Adrenal gland (tissue), 12 donors: ENCODE data around the gene PRKD1. TPM values are rescaled to one million over a fixed set of nuclear protein-coding genes. Genes with fewer than 3 reads are reported as not detected.

Source experiments
- DNase-seq, 7 donors: peaks; one replicate each; pipeline ENCODE4 v3.0.0-alpha.2; 2019 to 2020
- H3K27ac ChIP-seq, 5 donors: fragments of 200-600 bp; sonication (generic) in 4 of 5; 1 replicate in 3 of 5; 2 replicates in 2 of 5; pipeline versions ENCODE4 v1.5.1 to v1.8.0; 2016 to 2020; ENCODE audit warnings: mild to moderate bottlenecking in 1 of 5
- H3K27me3 ChIP-seq: fragments of 200-600 bp; 2 replicates; pipeline ENCODE4 v1.8.0; 2021
- H3K36me3 ChIP-seq, 2 donors: fragments of 200-600 bp; replicated peaks in 1 of 2; 1 replicate in 1 of 2; 2 replicates in 1 of 2; pipeline versions ENCODE4 v1.5.1 to v1.8.0; 2018 to 2022
- H3K4me1 ChIP-seq, 2 donors: fragments of 200-600 bp; replicated peaks in 1 of 2; 1 replicate in 1 of 2; 2 replicates in 1 of 2; pipeline versions ENCODE4 v1.5.1 to v1.8.0; 2018 to 2021
- H3K4me3 ChIP-seq, 4 donors: fragments of 200-600 bp; sonication (generic) in 3 of 4; one replicate each; pipeline ENCODE4 v1.5.1; 2016 to 2018
- H3K9me3 ChIP-seq, 3 donors: fragments of 200-600 bp; sonication (generic) in 1 of 3; replicated peaks in 1 of 3; 1 replicate in 2 of 3; 2 replicates in 1 of 3; pipeline versions ENCODE4 v1.5.1 to v1.8.0; 2016 to 2021
- POLR2A ChIP-seq, 2 donors: fragments of 450-650 bp; IDR thresholded peaks; one replicate each; pipeline ENCODE4 v1.6.1; 2017; ENCODE audit warnings: antibody characterized with exemption in 2 of 2, mild to moderate bottlenecking in 2 of 2, moderate library complexity in 1 of 2
- WGBS, 4 donors: extraction: QIAGEN DNeasy Blood & Tissue Kit in 2 of 4; methylation state at CpG; one replicate each; pipeline versions ENCODE4 v1.1.5 to v1.1.7; 2013 to 2017; 5-methylcytosine and 5-hydroxymethylcytosine counted together
- intact Hi-C, 2 donors: fragments of 100-400 bp; cut with DNase I; formaldehyde crosslinking; loops; one replicate each; pipeline versions ENCODE4 v1.14.1 to v1.15.0; 2022 to 2023
- polyA plus RNA-seq, 3 donors: library from polyadenylated mRNA; stranded (reverse); fragments of 200-250 nt in 2 of 3; fragments of 350-450 nt in 1 of 3; fragmentation: Illumina TruSeq in 1 of 3; extraction: RNeasy Lipid Tissue Mini Kit (QIAGEN cat#74804) in 1 of 3; gene quantifications; one replicate each; pipeline ENCODE4 v1.2.3, GENCODE V29; 2013 to 2014
- total RNA-seq, 9 donors: library from RNA; depleted of rRNA in 4 of 9; stranded (reverse); fragments of >200 nt in 4 of 9; fragments of 120-200 nt in 1 of 9; fragmentation: NEBNext Ultra II Directional in 1 of 9; extraction: Animal tissue kit (Norgen Biotek cat#: 25700) in 1 of 9; gene quantifications; one replicate each; pipeline versions ENCODE4 v1.1.0 to v1.2.4, GENCODE V29; 2013 to 2023
- TF ChIP-seq, protein P1 (sequence below), 6 experiments: fragments of 450-650 bp in 4 of 6; fragments of 200-600 bp in 2 of 6; sonication (generic) in 1 of 6; IDR thresholded peaks; 1 replicate in 5 of 6; 2 replicates in 1 of 6; pipeline versions ENCODE4 v1.5.1 to v1.8.0; 2016 to 2021; ENCODE audit warnings: antibody characterized with exemption in 6 of 6, mild to moderate bottlenecking in 2 of 6, moderate library complexity in 1 of 6
- donor health status: healthy with polysubstance abuse.
- donor health status: Bipolar disorder and iron deficiency.
- donor health status: DM: yes; HTN: yes; CAD: no.
- donor health status: DM: no; HTN: no; CAD: no.
- donor health status: DM: no; HTN: no; CAD: no.
- donor health status: DM: yes; HTN: yes; CAD: no.

The PRKD1 gene
- total and polyA plus RNA-seq, 12 donors, result 6.9 to 30.1 (median 22.0) TPM

DNA sequence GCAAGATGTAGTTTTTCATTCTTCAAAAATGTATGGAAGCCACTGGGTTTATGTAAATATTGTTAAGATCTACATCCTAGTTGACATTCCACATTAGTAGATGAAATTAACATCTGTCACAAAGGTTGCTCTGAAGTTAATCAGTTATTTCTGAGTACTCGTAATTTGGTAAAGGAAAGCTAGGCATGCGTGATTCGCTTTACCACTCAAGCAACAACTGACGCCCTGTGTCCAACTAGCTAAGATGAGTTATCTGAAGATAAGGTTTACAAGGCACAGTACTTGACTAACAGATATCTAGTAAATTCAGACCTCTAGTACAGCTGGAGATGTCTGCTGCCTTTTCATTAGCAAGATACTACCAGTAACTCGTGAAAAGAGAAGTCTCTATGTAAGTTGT lies 14.1 kb downstream of the PRKD1 start:
- TF ChIP-seq, protein P1, sequence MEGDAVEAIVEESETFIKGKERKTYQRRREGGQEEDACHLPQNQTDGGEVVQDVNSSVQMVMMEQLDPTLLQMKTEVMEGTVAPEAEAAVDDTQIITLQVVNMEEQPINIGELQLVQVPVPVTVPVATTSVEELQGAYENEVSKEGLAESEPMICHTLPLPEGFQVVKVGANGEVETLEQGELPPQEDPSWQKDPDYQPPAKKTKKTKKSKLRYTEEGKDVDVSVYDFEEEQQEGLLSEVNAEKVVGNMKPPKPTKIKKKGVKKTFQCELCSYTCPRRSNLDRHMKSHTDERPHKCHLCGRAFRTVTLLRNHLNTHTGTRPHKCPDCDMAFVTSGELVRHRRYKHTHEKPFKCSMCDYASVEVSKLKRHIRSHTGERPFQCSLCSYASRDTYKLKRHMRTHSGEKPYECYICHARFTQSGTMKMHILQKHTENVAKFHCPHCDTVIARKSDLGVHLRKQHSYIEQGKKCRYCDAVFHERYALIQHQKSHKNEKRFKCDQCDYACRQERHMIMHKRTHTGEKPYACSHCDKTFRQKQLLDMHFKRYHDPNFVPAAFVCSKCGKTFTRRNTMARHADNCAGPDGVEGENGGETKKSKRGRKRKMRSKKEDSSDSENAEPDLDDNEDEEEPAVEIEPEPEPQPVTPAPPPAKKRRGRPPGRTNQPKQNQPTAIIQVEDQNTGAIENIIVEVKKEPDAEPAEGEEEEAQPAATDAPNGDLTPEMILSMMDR (IDR thresholded peaks at IDR 0.05), result no peak
- TF ChIP-seq POLR2A (IDR thresholded peaks at IDR 0.05), result no peak
- H3K4me3 ChIP-seq, result no peak overlapping the region
- H3K4me1 ChIP-seq, result no peaks in the 10 kb centered on the region
- no peaks in the 10 kb centered on the region for H3K27me3 ChIP-seq
- 90 to 97% (median 93%) methylated on average over 5 of the region's 5 CpGs for WGBS, 4 donors
- no peak overlapping the region for H3K27ac ChIP-seq
- no peak for DNase-seq
- no peaks in the 10 kb centered on the region for H3K9me3 ChIP-seq
- intact Hi-C loops, result no loop called here
- H3K36me3 ChIP-seq, result no peaks in the 10 kb centered on the region

DNA sequence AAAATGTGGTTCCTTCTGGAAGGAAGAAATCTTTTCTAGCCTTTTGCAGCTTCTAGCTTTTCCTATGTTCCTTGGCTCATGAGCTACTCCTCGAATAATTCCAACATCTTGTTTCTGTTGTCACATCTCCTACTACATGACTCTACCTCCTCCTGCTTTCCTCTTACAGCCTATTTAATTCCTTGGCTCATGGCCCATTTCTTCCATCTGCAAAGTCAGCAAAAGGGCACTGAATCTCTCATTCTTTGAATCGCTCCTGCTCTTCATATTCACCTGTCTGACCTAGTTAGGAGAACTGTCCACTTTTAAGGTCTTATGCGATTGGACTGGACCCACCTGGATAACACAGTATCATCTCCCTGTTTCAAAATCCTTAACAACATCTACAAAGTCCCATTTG lies 15.8 kb downstream of the PRKD1 start:
- no peak for DNase-seq
- Histone ChIP-seq H3K4me3 (no peak overlapping the region), H3K9me3 (no peaks in the 10 kb centered on the region), H3K4me1 (peaks cover 0 to 7% of the 10 kb centered on the region in 2 donors), H3K36me3 (no peaks in the 10 kb centered on the region), H3K27ac (no peak overlapping the region), H3K27me3 (no peaks in the 10 kb centered on the region)
- 75 to 81% (median 76%) methylated on average over 3 of the region's 3 CpGs for WGBS, 4 donors
- no peak for TF ChIP-seq POLR2A (IDR thresholded peaks at IDR 0.05)
- TF ChIP-seq, protein P1 (IDR thresholded peaks at IDR 0.05), result no peak
- intact Hi-C loops, result no loop called here

DNA sequence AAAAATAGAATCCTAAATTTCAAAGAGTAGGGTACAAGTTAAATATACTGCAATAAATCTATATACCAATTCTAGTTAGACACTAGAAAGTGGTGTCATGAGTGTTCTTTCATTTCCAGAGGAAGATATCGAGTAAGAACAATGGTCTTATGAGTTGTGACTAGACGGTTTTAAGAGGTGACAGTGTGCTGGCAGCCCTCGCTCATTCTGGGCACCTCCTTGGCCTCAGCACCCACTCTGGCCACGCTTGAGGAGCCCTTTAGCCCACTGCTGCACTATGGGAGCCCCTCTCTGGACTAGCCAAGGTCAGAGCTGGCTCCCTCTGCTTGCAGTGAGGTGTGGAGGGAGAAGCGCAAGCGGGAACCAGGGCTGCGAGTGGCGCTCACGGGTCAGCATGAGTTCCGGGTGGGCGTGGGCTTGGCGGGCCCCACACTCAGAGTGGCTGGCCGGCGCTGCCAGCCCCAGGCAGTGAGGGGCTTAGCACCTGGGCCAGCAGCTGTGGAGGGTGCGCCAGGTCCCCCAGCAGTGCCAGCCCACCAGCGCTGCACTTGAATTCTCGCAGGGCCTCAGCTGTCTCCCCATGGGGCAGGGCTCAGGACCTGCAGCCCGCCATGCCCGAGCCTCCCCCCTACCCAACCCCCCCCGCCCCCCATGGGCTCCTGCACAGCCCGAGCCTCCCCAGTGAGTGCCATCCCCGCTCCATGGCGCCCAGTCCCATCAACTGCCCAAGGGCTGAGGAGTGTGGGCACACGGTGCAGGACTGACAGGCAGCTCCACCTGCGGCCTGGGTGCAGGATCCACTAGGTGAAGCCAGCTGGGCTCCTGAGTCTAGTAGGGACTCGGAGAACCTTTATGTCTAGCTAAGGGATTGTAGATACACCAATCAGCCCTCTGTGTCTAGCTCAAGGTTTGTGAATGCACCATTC lies 18.7 kb downstream of the PRKD1 start:
- peaks cover 8 to 15% of the 10 kb centered on the region in 2 donors for H3K4me1 ChIP-seq
- H3K27ac ChIP-seq, result no peak overlapping the region
- H3K4me3 ChIP-seq, result no peak overlapping the region
- 93 to 98% (median 95%) methylated on average over 10 to 26 of the region's 26 CpGs for WGBS, 4 donors
- no peaks in the 10 kb centered on the region for H3K9me3 ChIP-seq
- H3K36me3 ChIP-seq, result no peaks in the 10 kb centered on the region
- TF ChIP-seq, protein P1 (IDR thresholded peaks at IDR 0.05), result no peak
- TF ChIP-seq POLR2A (IDR thresholded peaks at IDR 0.05), result no peak
- intact Hi-C loops, result no loop called here
- DNase-seq, result no peak
- no peaks in the 10 kb centered on the region for H3K27me3 ChIP-seq

DNA sequence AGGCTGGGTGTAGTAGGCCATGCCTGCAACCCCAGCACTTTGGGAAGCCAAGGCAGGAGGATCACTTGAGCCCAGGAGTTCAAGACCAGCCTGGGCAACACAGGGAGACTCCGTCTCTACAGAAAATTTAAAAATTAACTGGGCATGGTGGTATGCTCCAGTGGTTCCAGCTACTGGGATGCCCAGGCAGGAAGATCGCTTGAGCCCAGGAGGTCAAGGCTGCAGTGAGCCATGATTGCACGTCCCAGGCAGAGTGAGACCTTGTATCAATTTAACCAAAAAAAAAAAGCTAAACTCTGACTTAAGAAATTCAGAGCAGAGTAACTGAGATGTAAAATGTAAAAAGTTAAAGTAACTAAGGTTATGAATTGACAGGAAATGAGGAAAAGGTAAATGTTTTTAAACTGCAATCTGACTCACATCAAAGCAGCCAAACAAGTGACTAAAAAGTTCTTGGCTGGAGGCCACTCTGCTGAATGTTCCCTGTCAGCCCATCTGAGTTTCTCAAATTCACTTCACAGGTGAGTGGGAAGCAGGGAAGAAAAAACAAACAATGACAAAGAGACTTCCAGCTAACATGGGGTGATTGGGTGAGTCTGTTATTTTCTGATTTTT lies 21.3 kb downstream of the PRKD1 start:
- no peaks in the 10 kb centered on the region for H3K36me3 ChIP-seq
- no peak overlapping the region for H3K4me3 ChIP-seq
- WGBS, 4 donors, result 44 to 90% (median 54%) methylated on average over 3 of the region's 3 CpGs
- H3K4me1 ChIP-seq, result peaks cover 8 to 15% of the 10 kb centered on the region in 2 donors
- peak overlapping the region in 3 of 5 donors; percentile 15 to 68 (median 35) for H3K27ac ChIP-seq
- no peak for TF ChIP-seq POLR2A (IDR thresholded peaks at IDR 0.05)
- TF ChIP-seq, protein P1 (IDR thresholded peaks at IDR 0.05), result no peak
- no peaks in the 10 kb centered on the region for H3K9me3 ChIP-seq
- intact Hi-C loops, result no loop called here
- DNase-seq, result peak in 5 of 7 donors; percentile 37 to 66 (median 43)
- H3K27me3 ChIP-seq, result no peaks in the 10 kb centered on the region
